ENCODE measurements around the gene MICAL2. TPM values are rescaled to one million over a fixed set of nuclear protein-coding genes. Genes with fewer than 3 reads are reported as not detected.

The MICAL2 gene
- total RNA-seq, 2 experiments from 2014 or later, result not detected

DNA sequence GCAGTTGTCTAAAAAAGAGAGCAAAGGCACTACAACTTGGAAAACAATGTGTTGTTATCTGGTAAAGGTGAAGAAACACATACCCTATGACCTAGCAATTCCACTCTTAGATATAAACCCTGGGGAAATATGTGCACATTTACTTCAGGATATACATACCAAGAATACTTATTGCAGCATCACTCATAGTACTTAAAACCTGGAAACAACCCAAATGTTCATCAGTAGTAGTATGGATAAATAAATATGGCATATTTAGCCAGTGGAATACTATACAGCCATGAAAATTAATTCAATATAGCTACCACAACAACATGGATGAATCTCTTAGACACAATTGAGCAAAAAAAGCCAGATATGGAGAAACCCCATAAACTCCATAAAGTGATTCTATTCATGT lies 26.1 kb upstream of the MICAL2 start:
- Histone ChIP-seq H3K79me2 (ENCODE audit: insufficient read depth, low read depth, low read length) (no peaks in the 10 kb centered on the region), H3K9me3 (ENCODE audit: low read length) (no peaks in the 10 kb centered on the region), H3K4me1 (ENCODE audit: insufficient read depth, low read length, poor library complexity, severe bottlenecking) (no peaks in the 10 kb centered on the region), H3K4me3 (ENCODE audit: low read depth, low read length, poor library complexity, severe bottlenecking) (no peak overlapping the region), H3K9me2 (ENCODE audit: insufficient read depth, low read length) (no peaks in the 10 kb centered on the region), H3K36me3 (ENCODE audit: insufficient read depth, low read length) (no peaks in the 10 kb centered on the region), H2AFZ (ENCODE audit: low read length) (no peak overlapping the region), H3K27ac (ENCODE audit: low read depth, low read length, poor library complexity, severe bottlenecking) (no peak overlapping the region), H4K20me1 (ENCODE audit: insufficient read depth, low read length) (no peaks in the 10 kb centered on the region), H3K4me2 (ENCODE audit: low read length) (no peak overlapping the region)
- CTCF ChIA-PET (ENCODE audit: unreplicated experiment), result no interaction called here
- TF ChIP-seq CTCF (conservative IDR thresholded peaks at IDR 0.05; ENCODE audit: low read length), result no peak
- no peak for TF ChIP-seq EZH2phosphoT487 (IDR thresholded peaks at IDR 0.05; ENCODE audit: borderline replicate concordance, low read depth, low read length)
- intact Hi-C loops (cut with micrococcal nuclease; ENCODE audit: unreplicated experiment), result no loop called here
- no peak for DNase-seq (ENCODE audit: low spot score)
- POLR2A ChIA-PET, result interaction anchor here (0.6 kb wide), 1 partner anchor 1335 kb away, joined by 6 read pairs; no protein-coding TSS in a partner anchor
- no TSS peak for BruUV-seq (replicated peaks)

DNA sequence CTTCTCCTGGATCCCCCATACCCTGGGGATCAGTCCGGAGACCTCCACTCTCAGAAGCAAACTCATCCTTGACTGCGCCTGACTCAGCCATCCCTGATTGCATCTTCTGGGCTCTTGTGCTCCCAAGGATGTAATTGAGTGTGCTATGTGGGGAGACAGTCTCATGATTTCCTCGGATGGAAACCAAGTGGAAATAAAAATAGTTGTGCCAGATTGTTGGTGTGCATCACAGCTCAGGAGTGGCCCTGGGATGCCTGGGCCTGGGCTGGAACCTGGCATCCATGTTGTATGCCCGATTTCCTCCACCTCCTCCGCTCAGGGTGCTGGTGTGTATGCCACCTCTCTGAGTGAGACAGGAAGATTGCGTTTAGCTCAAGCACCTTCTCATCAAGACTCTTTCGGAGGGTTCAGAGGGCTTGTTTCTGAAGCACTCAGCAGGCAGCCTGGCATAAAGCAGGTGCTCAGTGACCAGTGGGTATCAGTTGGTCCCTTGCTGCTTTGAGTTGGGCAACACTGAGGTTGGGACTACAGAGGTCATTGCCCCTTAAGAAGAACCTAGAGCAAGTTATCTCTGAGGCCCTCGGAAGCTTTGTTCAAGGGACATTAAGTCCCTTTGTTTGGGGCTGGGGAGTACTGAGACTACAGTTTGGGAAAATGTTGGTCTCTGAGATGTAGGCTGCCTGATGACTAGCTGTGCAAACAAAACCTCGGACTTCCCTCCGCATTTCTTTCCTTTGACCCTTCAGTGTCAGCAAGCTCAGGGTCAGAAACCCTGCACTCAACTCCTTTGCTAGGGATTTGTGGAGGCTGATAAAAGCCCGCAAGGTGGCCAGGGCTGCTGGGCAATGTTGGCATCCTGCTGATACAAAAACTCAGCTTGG lies 24.8 kb upstream of the MICAL2 start:
- ChIA-PET POLR2A (no interaction called here), CTCF (ENCODE audit: unreplicated experiment) (no interaction called here)

More for the DNA sequence above, 24.8 kb upstream of the MICAL2 start:
- H3K27ac ChIP-seq (ENCODE audit: low read depth, low read length, poor library complexity, severe bottlenecking), result no peak overlapping the region
- H3K9me3 ChIP-seq (ENCODE audit: low read length), result no peaks in the 10 kb centered on the region
- no peak for DNase-seq (ENCODE audit: low spot score)
- TF ChIP-seq CTCF (conservative IDR thresholded peaks at IDR 0.05; ENCODE audit: low read length), result no peak
- no peak for TF ChIP-seq EZH2phosphoT487 (IDR thresholded peaks at IDR 0.05; ENCODE audit: borderline replicate concordance, low read depth, low read length)
- intact Hi-C loops (cut with micrococcal nuclease; ENCODE audit: unreplicated experiment), result no loop called here
- H3K4me2 ChIP-seq (ENCODE audit: low read length), result no peak overlapping the region
- no peak overlapping the region for H3K4me3 ChIP-seq (ENCODE audit: low read depth, low read length, poor library complexity, severe bottlenecking)
- H2AFZ ChIP-seq (ENCODE audit: low read length), result no peak overlapping the region
- H3K9me2 ChIP-seq (ENCODE audit: insufficient read depth, low read length), result no peaks in the 10 kb centered on the region
- H3K79me2 ChIP-seq (ENCODE audit: insufficient read depth, low read depth, low read length), result no peaks in the 10 kb centered on the region
- H3K4me1 ChIP-seq (ENCODE audit: insufficient read depth, low read length, poor library complexity, severe bottlenecking), result peaks cover 8% of the 10 kb centered on the region
- no peaks in the 10 kb centered on the region for H4K20me1 ChIP-seq (ENCODE audit: insufficient read depth, low read length)
- no peaks in the 10 kb centered on the region for H3K36me3 ChIP-seq (ENCODE audit: insufficient read depth, low read length)
- no TSS peak for BruUV-seq (replicated peaks)

All from OCI-LY7 (cell line).